Activated naive CD4-positive, alpha-beta T cell treated with Interleukin-2 at 50 U/mL for 16 hours (primary cell): ENCODE results near the gene SLC22A15.
"Not testable (repeated sequence)": the region's sequence is repeated elsewhere in the genome, so short reads cannot be mapped to it uniquely, and the experiment has no call there.

Source experiments
- DNase-seq: peaks from one replicate; pipeline ENCODE4 v3.0.0-alpha.2; 2020

SLC22A15 gene

DNA sequence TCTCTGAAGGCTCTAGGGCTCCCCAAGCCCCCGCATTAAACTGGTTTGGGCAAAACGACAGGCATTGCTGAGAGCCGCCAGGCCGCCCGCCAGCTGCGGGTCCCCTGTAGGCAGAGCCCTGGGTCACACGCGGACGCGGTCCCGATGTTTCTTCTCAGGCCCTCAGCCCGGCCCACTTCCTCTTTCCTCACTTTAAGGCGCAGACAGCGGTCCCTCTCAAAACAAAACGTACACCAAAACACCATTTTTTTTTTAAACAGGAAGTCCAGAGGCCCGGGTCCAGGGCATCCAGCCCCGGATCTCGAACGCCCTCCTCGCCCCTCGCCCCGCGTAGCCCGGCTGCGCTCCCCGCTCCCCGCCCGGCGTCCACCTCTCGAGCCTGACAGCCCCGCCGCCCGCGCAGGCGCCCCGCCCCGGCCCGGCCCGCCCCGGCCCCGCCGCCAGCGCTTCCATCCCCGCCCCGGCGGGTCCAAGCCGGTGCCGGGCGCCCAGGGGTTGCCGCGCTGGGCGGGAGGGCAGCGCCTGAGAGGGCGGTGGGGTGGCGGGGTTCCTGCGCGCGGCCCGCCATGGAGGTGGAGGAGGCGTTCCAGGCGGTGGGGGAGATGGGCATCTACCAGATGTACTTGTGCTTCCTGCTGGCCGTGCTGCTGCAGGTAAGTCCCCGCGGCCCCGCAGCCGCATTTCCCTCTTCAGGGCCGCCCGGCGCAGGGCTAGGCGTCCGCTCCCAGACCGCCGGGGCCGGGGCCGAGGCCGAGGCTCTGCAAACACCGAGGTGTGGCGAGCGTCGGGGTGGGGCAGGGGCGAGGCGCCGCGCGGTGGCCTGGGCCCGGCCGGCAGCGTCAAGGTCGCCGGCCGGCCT, at the start of gene SLC22A15:
Gene SLC22A15, plus strand, starts transcription at position 452 of the 859 bp plus-strand sequence. Its CDS starts 115 bp downstream, at position 567.
- peak; percentile 22 for DNase-seq

DNA sequence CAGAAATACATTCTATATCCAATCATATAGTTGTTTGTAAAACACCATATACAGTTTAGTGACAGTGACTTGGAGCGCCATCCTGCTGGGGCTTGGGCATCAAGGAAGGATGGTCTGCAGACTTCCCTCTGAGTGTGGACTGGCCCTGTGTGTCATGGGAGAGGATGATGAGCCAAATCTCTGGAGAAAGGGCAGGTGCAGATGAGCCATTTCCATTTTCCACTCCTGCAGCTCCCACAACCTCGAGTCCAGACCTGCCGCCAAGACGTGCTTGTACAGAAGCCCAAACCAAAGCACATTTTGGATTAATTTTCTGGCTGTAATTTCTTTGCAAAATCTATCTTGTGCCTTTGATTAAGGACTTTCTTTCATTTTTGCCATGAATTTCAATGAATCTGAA, 48.3 kb upstream of the SLC22A15 start:
- no peak for DNase-seq

DNA sequence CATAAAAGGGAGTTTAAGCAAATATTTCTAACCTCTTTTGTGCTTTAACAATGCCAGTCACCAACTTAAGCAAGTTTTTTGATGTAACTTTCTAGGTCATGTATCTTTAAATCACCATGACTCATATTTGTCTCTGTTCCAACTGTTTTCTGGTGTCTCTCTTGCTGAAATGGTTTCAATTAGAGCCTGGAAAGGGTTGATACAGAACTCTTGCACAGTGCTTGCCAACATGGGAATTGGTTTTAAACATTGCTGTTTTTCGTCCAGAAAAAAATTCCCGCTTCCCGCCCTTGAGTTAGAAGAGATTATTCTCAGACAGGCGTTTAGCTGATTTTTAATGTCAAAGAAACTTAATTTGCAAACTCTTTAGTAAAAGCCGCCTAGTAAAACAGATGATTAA, 46.4 kb upstream of the SLC22A15 start:
- DNase-seq = no peak

DNA sequence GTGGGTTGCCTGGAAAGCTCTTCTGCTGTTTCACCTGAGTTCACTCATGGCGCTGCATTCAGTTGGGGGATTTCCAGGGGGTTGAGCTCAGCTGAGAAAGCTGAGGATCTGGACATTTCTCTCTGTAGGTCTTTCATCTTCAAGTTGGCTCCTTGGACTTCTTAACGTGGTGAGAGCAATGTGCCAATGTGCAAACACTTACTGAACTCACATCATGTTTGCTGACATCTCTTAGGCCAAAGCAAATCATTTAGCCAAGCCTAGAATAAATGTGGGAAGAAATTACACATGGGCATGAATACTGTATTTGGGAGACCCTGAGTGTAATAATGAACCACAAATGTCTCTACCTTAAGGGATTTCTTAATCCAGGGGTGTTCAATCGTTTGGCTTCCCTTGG, 42.7 kb upstream of the SLC22A15 start:
- DNase-seq = no peak

DNA sequence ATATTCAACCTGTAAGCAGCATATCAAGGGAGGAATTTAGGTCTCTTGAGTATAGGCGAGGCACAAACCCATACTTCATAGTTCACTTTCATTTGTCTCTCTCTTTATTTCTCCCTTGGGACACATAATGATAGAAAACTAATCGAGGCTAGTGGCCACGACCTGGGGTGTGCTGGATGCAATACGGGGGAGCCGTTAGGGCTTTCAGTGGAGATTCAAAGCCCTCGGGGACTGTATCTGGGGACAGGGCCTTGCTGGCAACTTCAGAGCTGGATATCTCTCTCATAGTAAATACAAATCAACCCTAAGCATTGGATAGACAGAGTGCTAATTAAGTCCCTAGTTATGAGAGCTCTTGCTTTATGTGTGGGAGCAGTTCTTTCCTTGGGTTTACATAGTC, 36.9 kb upstream of the SLC22A15 start:
- no peak for DNase-seq

DNA sequence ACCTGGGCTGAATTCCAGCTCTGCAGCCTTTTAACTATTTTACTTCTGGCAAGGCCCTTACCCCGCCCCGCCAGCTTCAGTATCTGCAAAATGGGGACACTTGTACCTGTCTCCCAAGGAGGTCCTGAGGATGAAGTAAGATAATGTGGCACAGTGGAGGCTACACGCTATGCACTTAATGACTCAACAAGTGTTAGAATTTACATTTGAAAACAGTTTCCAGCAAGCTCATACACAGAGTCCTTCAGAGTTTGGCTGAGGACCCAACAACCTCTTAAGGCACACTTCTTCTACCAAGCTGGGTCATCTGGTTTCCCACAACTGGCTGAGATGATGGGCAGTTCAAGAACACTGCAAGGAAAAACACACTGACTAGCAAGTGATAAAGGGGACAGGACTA, 30.2 kb upstream of the SLC22A15 start:
- no peak for DNase-seq

DNA sequence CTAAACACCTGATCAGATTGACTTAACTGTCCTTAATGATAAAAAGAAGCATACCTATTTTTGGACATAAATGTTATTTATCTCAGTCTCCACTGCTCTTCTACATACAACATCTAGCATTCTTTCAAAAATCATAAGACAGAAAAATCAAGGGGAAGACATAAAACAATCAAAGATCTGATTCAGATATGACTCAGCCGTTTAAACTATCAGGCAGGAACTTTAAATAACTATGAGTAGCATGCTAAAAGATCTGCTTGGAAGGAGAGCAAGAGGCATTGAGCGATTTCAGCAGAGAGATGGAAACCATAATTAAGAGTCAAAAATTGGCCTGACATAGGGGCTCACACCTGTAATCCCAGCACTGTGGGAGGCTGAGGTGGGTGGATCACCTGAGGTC, 27.2 kb upstream of the SLC22A15 start:
- no peak for DNase-seq

DNA sequence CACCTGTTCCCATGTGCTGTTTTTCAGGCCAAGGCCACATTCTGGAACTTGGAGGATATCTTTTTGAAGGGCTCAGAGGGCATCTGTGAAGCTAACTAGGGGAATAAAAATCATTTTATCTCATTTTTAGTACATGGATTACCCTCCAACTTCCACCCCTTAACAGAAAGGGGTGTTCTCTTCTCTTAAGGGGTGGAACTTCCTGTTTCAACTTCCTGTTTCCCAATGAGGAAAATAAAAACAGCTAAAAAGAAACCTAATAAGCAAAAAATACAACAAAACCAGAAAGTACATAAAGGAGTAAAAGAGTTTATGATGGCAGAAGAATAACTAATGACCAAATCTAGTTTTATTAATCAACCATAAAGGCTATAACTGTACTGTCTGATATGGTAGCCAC, 24.8 kb upstream of the SLC22A15 start:
- no peak for DNase-seq

DNA sequence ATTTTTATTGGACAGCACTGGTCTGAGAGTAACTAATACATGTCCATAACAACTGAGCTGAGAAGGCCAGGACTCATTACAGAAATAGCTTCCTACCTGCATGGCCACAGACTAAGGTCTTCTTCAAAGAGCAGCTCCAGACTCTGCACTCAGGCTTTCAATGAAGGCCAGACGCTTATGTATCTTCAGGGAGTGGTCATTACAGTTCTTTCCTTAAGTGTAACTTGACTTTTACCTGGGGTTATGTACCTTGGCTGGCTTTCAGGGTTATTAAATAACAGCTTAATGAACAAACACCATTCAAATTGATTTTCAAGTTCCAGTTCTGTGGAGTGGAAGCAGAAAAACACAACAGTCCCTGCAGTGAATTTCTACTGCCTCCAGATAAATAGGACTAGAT, 23.8 kb upstream of the SLC22A15 start:
- no peak for DNase-seq

DNA sequence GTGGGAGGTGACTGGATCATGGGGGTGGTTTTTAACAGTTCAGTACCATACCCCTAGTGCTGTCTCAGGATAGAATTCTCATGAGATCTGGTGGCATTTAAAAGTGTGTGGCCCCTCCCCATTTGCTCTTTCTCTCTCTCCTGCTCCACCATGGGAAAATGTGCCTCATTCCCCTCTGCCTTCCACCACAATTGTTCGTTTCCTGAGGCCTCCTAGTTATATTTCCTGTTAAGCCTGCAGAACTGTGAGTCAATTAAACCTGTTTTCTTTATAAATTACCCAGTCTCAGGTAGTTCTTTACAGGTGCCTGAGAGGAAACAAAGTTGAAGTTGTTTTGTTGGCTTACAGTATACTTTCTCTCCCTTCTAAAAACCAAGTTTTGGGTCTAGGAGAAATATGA, 23.1 kb upstream of the SLC22A15 start:
- DNase-seq = no peak

DNA sequence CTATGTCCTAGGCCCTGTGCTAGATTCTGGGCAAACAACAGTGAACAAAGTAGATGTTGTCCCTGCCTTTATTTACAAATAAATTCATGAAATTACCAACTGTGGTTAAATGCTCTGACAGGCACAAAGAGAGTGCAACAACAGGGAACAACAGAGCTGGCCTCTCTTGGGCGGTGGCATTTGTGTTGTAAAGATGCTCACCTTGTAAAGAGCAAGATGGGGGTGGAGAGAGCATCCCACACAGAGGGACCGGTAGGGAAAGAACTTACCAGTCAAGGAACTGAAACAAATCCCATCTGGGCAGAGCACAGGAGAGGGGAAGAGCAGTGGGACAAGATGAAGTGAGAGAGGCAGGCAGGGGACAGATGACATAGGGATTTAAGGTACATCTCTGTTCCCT, 21.6 kb upstream of the SLC22A15 start:
- DNase-seq = no peak

DNA sequence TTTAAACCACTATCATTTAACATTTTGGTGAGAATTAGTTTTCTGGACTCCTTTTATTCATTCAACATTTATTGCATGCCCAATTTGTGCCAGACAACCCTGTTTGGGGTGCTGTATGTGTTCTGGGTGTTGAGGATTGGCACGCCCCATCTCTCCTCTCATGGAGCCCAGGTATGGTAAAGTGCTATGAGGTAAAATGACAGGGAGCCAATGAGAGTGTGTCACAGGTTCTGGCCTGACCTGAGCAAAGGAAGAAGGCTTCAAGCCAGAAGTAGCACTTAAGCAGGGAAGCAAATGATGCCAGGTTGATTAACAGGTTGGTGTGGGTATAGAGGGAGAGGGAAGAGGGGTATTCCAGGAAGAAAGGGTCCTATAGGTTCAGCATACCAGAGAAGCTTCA, 21.1 kb upstream of the SLC22A15 start:
- DNase-seq = no peak

DNA sequence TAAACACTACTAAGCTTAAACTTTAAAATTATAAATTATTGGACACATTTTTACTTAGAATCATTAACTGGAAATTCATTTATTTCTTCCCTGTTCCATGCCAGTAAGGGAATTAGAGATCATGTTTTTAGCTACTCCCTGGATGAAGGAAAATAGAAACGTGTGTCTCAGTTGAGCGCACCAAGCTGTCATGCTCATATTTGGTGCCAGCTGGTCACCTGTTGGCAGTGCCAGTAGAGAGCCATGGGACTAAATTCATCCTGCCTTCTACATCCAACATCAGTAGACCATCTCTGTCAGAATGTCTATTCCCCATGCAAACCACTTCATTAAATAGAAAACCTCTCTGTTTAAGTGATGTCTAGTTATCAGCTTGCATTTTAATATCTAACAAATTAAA, 17.4 kb upstream of the SLC22A15 start:
- no peak for DNase-seq

DNA sequence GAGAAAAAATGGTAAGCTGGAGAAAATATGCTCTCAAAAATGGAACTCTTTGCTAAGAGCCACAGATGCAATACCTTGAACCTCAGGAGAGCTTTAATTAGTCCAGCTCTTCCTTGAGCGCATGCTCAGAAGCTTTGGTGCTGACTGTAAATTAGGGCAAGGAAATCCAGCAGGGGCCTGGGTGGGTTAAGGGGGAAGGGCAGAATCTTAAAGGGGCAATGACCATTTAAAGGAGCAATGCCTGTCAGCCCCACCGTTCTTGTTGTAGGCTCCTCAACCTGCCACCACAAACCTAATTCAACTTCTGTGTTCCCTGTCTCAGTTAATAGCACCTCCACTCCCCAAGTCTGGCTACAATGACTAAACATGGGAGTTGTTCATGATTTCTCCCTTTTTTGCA, 6.8 kb upstream of the SLC22A15 start:
- no peak for DNase-seq

DNA sequence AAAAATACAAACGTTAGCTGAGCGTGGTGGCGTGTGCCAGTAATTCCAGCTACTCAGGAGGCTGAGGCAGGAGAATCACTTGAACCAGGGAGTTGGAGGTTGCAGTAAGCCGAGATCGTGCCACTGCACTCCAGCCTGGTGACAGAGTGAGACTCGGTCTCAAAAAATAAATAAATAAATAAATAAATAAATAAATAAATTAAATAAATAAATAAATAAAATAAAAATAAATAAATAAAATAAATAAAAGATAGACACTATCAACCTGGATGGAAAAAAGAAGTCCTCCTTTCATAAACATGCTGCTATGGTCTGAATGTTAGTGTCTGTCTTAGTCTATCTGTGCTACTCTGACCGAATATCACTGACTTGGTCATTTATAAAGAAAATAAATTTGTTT, 4.5 kb upstream of the SLC22A15 start:
- not testable (repeated sequence) for DNase-seq

DNA sequence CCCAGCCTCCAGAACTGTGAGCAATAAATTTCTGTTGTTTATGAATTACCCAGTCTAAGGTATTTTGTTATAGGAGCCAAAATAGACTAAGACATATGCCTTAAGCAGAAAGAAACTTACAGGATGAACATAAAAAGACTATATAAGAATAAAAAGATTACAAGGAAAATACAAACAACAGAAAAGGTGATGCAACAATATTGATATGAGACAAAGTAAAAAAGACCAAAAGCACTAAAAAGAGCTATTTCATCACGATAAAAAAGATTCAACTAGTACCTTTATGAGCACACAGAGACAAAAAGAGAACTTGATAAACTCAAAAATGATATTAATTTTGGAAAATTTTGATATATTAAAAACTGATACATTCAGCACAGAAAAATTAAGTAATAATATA, 3.2 kb upstream of the SLC22A15 start:
- DNase-seq = no peak

DNA sequence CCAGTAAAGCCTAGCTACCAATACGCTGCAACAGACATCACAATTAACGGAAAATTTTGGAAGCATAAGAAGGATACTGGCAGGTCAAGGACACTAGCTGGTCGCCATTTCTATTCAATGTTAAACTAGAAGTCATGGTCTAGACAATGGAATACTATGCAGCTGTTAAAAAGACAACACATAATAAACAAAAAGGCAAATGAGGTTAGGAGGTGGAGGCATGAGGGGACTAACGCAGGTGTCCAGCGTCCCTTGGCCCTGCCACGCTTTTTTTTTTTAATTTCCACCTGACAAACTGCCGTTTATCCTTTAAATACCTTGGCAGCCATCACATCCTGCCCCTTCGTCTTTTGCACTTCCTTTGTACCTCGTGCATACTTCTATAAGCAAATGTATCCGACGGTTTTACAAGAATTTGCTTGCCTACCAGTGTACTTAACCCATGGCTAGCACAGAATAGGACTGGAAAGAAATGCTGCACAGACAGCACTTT, 698 bp upstream of the SLC22A15 start:
- DNase-seq = no peak

DNA sequence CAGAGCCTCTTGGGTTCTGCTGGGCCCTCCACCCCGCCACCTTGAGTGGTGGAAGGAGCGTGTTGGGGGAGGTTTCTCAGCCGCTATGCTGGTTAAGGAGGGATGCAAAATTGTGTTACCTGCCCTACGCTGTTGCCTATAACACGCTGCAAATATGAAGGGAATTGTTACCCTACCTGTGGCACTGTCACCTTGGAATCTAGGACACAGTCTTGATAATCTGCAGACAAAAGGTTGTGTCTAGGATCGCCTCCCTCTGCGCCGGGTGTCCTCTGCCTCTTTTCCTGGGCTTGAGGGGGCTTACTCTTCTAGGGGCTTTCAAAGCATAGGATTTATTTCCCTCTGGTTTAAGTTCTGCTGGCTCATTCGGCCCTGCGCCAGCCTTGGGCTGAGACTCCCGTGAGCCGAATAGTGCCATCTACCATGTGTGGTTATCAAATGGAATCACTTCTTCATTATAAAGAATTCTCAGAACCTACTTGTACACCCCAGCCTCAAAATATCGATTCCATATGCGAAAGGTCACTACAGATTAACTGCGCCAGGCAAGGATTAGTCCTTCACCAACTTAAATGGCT, 697 bp downstream of the SLC22A15 start:
- no peak for DNase-seq

DNA sequence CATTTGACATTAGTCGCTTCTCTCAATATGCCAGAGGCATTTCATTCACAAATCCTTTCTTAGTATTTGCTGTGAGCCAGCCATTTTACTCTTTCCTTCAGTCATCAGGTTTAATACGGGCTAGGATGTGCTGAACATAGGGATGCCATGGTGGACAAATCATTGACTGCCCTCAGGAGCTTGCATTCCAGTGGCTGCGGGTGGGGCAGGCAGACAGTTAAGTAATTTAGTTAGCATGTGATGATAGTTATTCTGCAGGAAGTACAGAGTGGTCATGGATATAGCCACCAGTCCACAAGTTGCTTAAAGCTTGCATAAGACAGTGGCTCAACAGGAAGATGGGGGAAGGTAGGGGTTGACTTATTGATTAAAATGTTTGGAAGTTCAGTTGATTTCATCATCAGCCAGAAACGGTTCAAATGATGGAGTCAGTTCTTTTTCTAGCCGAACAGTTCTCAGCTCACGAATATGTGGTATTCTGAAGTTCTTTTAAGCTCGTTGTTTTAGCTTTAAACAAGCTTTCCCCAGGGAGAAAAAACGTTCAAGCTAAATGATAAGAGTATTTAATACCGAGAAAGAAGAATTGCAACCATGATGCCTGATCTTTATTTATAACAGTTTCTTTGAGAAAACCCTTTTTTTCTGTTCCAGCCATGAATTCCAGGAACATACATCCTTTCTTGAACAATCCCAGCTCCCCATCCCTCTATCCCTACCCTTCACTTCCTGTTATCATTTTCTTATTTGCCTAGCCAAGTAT, 1.4 kb downstream of the SLC22A15 start:
- DNase-seq = no peak

DNA sequence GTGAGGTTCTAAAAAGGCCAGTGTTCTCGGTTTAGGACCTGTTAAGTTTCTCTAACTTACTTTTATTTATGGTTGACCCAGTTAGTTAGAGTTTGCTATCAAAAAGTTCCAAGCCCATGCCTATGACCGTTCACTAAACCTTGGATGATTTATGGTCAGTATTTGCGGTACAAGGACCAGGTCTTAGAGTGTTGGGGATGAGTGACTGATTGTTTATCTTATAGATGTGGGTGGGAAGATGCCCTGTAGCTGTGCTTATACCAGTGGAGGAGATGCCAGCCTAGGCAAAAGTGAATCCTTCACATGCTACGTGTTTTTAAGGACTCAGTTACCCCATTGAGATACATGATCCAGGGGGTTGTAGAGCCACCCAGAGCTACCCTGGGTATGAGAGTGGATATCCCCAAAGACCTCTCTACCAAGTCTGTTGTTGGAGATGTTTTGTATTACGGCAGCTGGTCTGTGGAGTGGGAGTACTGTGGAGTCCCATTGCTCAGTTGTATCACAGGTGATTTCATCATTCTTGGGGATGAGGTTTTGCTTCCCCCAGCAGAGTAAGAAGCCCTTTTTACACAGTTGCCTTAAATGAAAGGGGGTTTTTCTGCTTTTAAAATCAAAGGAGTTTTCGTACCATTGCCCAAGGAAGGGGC, 2.1 kb downstream of the SLC22A15 start:
- DNase-seq = no peak

DNA sequence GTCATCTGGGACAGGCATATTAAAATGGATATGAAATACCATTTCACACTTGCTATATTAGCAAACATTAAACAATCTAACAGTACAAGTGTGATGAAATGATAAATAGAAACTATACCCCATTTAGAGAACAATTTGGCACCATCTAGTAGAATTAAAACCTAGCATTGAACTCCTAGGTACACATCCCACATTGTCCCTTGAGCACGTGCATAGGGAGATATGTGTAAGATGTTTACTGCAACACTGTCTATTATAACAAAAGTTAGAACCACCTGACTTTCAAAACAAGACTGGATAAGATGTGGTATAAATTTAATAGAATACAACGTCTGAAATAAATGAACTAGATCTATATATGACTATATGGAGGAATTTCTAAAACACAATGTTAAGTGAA, 3.8 kb downstream of the SLC22A15 start:
- no peak for DNase-seq

DNA sequence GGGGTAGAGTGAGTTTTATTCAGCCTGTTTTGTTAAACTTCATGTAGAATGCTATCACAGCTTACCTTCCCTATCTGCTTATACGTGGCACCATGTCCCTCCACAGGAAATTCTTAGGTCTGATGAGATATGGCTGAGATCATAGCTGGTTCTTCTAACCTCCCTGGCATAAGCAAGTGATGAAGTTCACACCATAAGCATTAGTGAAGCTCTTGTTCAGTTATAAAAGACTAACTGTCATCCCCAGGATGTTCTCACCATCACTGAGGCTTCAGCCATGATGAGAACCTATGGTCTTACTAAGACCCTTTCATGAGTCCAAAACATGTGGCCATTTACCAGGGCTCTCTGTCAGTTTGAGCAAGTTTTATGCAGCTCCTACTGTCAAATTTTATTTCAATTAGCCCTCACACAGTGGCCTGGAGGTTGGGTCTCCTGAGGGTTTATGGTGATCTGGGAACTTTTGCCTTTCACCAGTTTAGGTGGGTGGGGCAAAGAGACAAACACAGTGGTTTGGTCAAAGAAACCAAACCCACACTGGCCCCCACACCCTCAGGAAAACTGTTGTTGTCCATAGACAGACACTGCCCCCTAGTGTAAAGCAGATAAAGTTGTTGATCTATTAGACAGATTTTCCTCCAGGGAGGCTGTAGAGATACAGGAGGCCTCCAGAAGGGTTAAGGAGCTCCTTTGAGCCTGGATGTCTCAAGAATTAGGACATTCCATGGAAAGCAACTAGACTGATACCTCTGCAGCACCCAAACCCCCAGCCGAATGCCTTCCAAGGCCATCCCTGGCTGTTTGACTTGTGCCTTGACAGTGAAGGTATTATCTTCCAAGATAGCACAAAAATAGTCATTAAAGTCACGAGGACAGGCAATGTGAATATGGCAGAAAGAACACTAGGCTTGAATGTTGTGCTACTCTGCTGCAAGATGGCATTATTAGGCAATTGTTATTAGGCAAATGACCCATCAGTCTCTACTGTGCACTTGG, 5.0 kb downstream of the SLC22A15 start:
- no peak for DNase-seq
